GM23338 (cell line): ENCODE results near the gene MET. TPM values are rescaled to one million over a fixed set of nuclear protein-coding genes. Genes with fewer than 3 reads are reported as not detected.

ENCODE experiments used
- ATAC-seq: fragments of 200-7000 bp; cut with Tn5 transposase; 3 replicates; pipeline ENCODE4 v1.9.1; 2020
- DNase-seq: peaks from one replicate; pipeline ENCODE4 v3.0.0-alpha.2; 2015; ENCODE audit warnings: low spot score
- H2AFZ ChIP-seq: fragments of 200-600 bp; sonication (generic); 2 replicates; pipeline ENCODE4 v1.8.0; 2016; ENCODE audit warnings: antibody characterized with exemption, mild to moderate bottlenecking, moderate library complexity
- H3F3A ChIP-seq: fragments of 200-600 bp; sonication (generic); replicated peaks from 2 replicates; pipeline ENCODE4 v1.8.0; 2017; ENCODE audit warnings: antibody characterized with exemption, mixed run types, low read depth
- H3K27ac ChIP-seq: fragments of 200-600 bp; sonication (generic); 2 replicates; pipeline ENCODE4 v1.6.1; 2016; ENCODE audit warnings: low read depth
- H3K27me3 ChIP-seq: fragments of 200-600 bp; sonication (generic); 2 replicates; pipeline ENCODE4 v1.8.0; 2016; ENCODE audit warnings: mild to moderate bottlenecking, mixed run types, moderate library complexity; ENCODE audit not compliant: insufficient read depth
- H3K36me3 ChIP-seq: fragments of 200-600 bp; sonication (generic); 2 replicates; pipeline ENCODE4 v1.8.0; 2016; ENCODE audit warnings: mild to moderate bottlenecking; ENCODE audit not compliant: insufficient read depth
- H3K4me1 ChIP-seq: fragments of 200-600 bp; sonication (generic); 2 replicates; pipeline ENCODE4 v1.8.0; 2016; ENCODE audit warnings: mild to moderate bottlenecking, moderate library complexity; ENCODE audit not compliant: insufficient read depth
- H3K4me2 ChIP-seq: fragments of 200-600 bp; sonication (generic); 2 replicates; pipeline ENCODE4 v1.7.1; 2017; ENCODE audit warnings: mixed run types
- H3K4me3 ChIP-seq: fragments of 200-600 bp; sonication (generic); 2 replicates; pipeline ENCODE4 v1.6.1; 2016; ENCODE audit warnings: mixed run types
- H3K79me2 ChIP-seq: fragments of 200-600 bp; sonication (generic); replicated peaks from 2 replicates; pipeline ENCODE4 v1.8.0; 2017; ENCODE audit warnings: mild to moderate bottlenecking; ENCODE audit not compliant: insufficient read depth
- H3K9me2 ChIP-seq: fragments of 200-600 bp; sonication (generic); 2 replicates; pipeline ENCODE4 v1.8.0; 2017; ENCODE audit not compliant: insufficient read depth
- H4K20me1 ChIP-seq: fragments of 200-600 bp; sonication (generic); replicated peaks from 2 replicates; pipeline ENCODE4 v1.8.0; 2017; ENCODE audit warnings: mild to moderate bottlenecking; ENCODE audit not compliant: insufficient read depth
- H3K27ac Mint-ChIP-seq: 2 replicates; pipeline ENCODE4 v1.8.0; 2020; ENCODE audit warnings: inconsistent platforms, mild to moderate bottlenecking, moderate library complexity, mixed read lengths
- H3K27me3 Mint-ChIP-seq: 3 replicates; pipeline ENCODE4 v1.8.0; 2022; ENCODE audit warnings: low read depth, mild to moderate bottlenecking, moderate library complexity, mixed read lengths, inconsistent platforms; ENCODE audit not compliant: insufficient read depth, poor library complexity
- H3K36me3 Mint-ChIP-seq: 3 replicates; pipeline ENCODE4 v1.8.0; 2021; ENCODE audit warnings: low read depth, mild to moderate bottlenecking, inconsistent platforms, moderate library complexity, mixed read lengths
- H3K4me1 Mint-ChIP-seq: 3 replicates; pipeline ENCODE4 v1.8.0; 2020; ENCODE audit warnings: mild to moderate bottlenecking, inconsistent platforms, mixed read lengths
- H3K4me3 Mint-ChIP-seq: 3 replicates; pipeline ENCODE4 v1.8.0; 2021; ENCODE audit warnings: moderate library complexity, mild to moderate bottlenecking, inconsistent platforms, mixed read lengths
- H3K9me3 Mint-ChIP-seq: 3 replicates; pipeline ENCODE4 v1.8.0; 2020; ENCODE audit warnings: moderate library complexity, mild to moderate bottlenecking, inconsistent platforms, mixed read lengths
- EZH2 ChIP-seq: fragments of 200-600 bp; sonication (generic); IDR thresholded peaks from one replicate; pipeline ENCODE4 v1.8.0; 2017; ENCODE audit warnings: antibody characterized with exemption, mild to moderate bottlenecking, low read depth; ENCODE audit not compliant: unreplicated experiment
- EZH2phosphoT487 ChIP-seq: fragments of 200-600 bp; sonication (generic); IDR thresholded peaks from one replicate; pipeline ENCODE4 v1.8.1; 2018; ENCODE audit warnings: antibody characterized with exemption; ENCODE audit not compliant: unreplicated experiment
- NANOG ChIP-seq: IDR thresholded peaks from 2 replicates; pipeline ENCODE4 v1.6.1; 2016; ENCODE audit warnings: antibody characterized with exemption, borderline replicate concordance
- STAT1 ChIP-seq: IDR thresholded peaks from one replicate; pipeline ENCODE4 v1.6.1; 2016; ENCODE audit warnings: antibody characterized with exemption; ENCODE audit not compliant: unreplicated experiment
- ZNF114 ChIP-seq: fragments of 250-450 bp; sonication (Bioruptor Pico); IDR thresholded peaks from 2 replicates; pipeline ENCODE4 v1.5.0; 2020; ENCODE audit warnings: mild to moderate bottlenecking, moderate library complexity
- ZNF462 ChIP-seq: fragments of 250-450 bp; sonication (Bioruptor Pico); IDR thresholded peaks from 2 replicates; pipeline ENCODE4 v1.5.0; 2020; ENCODE audit warnings: mild to moderate bottlenecking, moderate library complexity
- polyA plus RNA-seq: library from polyadenylated mRNA; unstranded; fragments of >200 nt; fragmentation: Nextera tagmentation; extraction: Ambion mirVana; gene quantifications from 2 replicates; pipeline ENCODE4 v1.2.1, GENCODE V29; 2016
- total RNA-seq: library from RNA; depleted of rRNA; stranded (reverse); fragments of >200 nt; shearing (Covaris generic); gene quantifications from 2 replicates; pipeline ENCODE4 v1.2.3, GENCODE V29; 2014
- TF ChIP-seq, protein P1 (sequence below): IDR thresholded peaks from one replicate; pipeline ENCODE4 v1.6.1; 2018; ENCODE audit warnings: antibody characterized with exemption; ENCODE audit not compliant: unreplicated experiment
- TF ChIP-seq, protein P2 (sequence below), 2 experiments: fragments of 200-600 bp in 1 of 2; sonication (generic) in 1 of 2; conservative IDR thresholded peaks; 2 replicates each; pipeline versions ENCODE4 v1.5.1 to v1.6.1; 2016 to 2017; ENCODE audit warnings: antibody characterized with exemption in 2 of 2, low read depth in 2 of 2, mild to moderate bottlenecking in 2 of 2, moderate library complexity in 1 of 2

The MET gene
- total and polyA plus RNA-seq, 2 experiments from 2014 or later = 4.8 to 23.1 TPM

- Mint-ChIP-seq H3K36me3 (no peaks in the 10 kb centered on the region), H3K9me3 (no peaks in the 10 kb centered on the region), H3K27me3 (peaks cover 1% of the 10 kb centered on the region), H3K27ac (no peak overlapping the region), H3K4me1 (peaks cover 4% of the 10 kb centered on the region), H3K4me3 (no peak overlapping the region)
- Histone ChIP-seq H3K4me3 (no peak overlapping the region), H3K4me1 (peaks cover 2% of the 10 kb centered on the region; the same call in 1 of the 2 replicates), H3F3A (no peaks in the 10 kb centered on the region), H2AFZ (no peak overlapping the region), H3K27me3 (no peaks in the 10 kb centered on the region), H3K4me2 (no peak overlapping the region), H3K36me3 (no peaks in the 10 kb centered on the region), H3K9me2 (peaks cover 8% of the 10 kb centered on the region; the same call in 1 of the 2 replicates), H3K79me2 (no peaks in the 10 kb centered on the region), H4K20me1 (no peaks in the 10 kb centered on the region), H3K27ac (no peak overlapping the region)
- DNase-seq (no peak), ATAC-seq (no peak)
- TF ChIP-seq EZH2phosphoT487 = no peak
- no peak for TF ChIP-seq NANOG
- TF ChIP-seq ZNF114 = no peak
- no peak for TF ChIP-seq EZH2
- no peak for TF ChIP-seq STAT1
Observed at GRCh38 chr7:116713500-116713899, 41.5 kb downstream of the MET start.

GRCh38 chr7:116713918-116714317, 41.9 kb downstream of the MET start:
- H3K27ac ChIP-seq = no peak overlapping the region
- H4K20me1 ChIP-seq = no peaks in the 10 kb centered on the region
- ATAC-seq (no peak), DNase-seq (no peak)
- H3K4me1 Mint-ChIP-seq = peaks cover 2% of the 10 kb centered on the region; the same call in 2 of the 3 replicates
- peaks cover 8% of the 10 kb centered on the region; the same call in 1 of the 2 replicates for H3K9me2 ChIP-seq
- no peaks in the 10 kb centered on the region for H3K79me2 ChIP-seq
- no peaks in the 10 kb centered on the region for H3F3A ChIP-seq
- no peak overlapping the region for H3K27ac Mint-ChIP-seq
- H3K4me2 ChIP-seq = no peak overlapping the region
- no peak overlapping the region for H3K4me3 ChIP-seq
- no peaks in the 10 kb centered on the region for H3K4me1 ChIP-seq
- H3K4me3 Mint-ChIP-seq = no peak overlapping the region
- no peaks in the 10 kb centered on the region for H3K36me3 ChIP-seq
- no peaks in the 10 kb centered on the region for H3K27me3 ChIP-seq
- H2AFZ ChIP-seq = no peak overlapping the region
- no peaks in the 10 kb centered on the region for H3K9me3 Mint-ChIP-seq
- H3K27me3 Mint-ChIP-seq = peaks cover 1% of the 10 kb centered on the region
- no peaks in the 10 kb centered on the region for H3K36me3 Mint-ChIP-seq
- TF ChIP-seq ZNF114 = no peak
- TF ChIP-seq, protein P1, sequence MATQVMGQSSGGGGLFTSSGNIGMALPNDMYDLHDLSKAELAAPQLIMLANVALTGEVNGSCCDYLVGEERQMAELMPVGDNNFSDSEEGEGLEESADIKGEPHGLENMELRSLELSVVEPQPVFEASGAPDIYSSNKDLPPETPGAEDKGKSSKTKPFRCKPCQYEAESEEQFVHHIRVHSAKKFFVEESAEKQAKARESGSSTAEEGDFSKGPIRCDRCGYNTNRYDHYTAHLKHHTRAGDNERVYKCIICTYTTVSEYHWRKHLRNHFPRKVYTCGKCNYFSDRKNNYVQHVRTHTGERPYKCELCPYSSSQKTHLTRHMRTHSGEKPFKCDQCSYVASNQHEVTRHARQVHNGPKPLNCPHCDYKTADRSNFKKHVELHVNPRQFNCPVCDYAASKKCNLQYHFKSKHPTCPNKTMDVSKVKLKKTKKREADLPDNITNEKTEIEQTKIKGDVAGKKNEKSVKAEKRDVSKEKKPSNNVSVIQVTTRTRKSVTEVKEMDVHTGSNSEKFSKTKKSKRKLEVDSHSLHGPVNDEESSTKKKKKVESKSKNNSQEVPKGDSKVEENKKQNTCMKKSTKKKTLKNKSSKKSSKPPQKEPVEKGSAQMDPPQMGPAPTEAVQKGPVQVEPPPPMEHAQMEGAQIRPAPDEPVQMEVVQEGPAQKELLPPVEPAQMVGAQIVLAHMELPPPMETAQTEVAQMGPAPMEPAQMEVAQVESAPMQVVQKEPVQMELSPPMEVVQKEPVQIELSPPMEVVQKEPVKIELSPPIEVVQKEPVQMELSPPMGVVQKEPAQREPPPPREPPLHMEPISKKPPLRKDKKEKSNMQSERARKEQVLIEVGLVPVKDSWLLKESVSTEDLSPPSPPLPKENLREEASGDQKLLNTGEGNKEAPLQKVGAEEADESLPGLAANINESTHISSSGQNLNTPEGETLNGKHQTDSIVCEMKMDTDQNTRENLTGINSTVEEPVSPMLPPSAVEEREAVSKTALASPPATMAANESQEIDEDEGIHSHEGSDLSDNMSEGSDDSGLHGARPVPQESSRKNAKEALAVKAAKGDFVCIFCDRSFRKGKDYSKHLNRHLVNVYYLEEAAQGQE = no peak
- TF ChIP-seq EZH2 = no peak
- TF ChIP-seq, protein P2, sequence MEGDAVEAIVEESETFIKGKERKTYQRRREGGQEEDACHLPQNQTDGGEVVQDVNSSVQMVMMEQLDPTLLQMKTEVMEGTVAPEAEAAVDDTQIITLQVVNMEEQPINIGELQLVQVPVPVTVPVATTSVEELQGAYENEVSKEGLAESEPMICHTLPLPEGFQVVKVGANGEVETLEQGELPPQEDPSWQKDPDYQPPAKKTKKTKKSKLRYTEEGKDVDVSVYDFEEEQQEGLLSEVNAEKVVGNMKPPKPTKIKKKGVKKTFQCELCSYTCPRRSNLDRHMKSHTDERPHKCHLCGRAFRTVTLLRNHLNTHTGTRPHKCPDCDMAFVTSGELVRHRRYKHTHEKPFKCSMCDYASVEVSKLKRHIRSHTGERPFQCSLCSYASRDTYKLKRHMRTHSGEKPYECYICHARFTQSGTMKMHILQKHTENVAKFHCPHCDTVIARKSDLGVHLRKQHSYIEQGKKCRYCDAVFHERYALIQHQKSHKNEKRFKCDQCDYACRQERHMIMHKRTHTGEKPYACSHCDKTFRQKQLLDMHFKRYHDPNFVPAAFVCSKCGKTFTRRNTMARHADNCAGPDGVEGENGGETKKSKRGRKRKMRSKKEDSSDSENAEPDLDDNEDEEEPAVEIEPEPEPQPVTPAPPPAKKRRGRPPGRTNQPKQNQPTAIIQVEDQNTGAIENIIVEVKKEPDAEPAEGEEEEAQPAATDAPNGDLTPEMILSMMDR (conservative IDR thresholded peaks at IDR 0.05; ENCODE audit: low read depth in 2 of 2) = no peak
- TF ChIP-seq EZH2phosphoT487 = no peak
- no peak for TF ChIP-seq ZNF462 (CRISPR knock-in tag)
- TF ChIP-seq NANOG = no peak
- no peak for TF ChIP-seq STAT1
